IPS DF 6.9 (cell line): Measurements from ENCODE around the gene FABP7.

Source experiments
- DNase-seq: peaks from one replicate; pipeline ENCODE4 v3.0.0-alpha.2; 2013; ENCODE audit warnings: low read depth, low spot score
- H3K27ac ChIP-seq: one replicate; pipeline ENCODE4 v1.5.1; 2013; ENCODE audit warnings: low read length, control low read depth
- H3K27me3 ChIP-seq: 2 replicates; pipeline ENCODE4 v1.6.1; 2013; ENCODE audit warnings: mild to moderate bottlenecking, low read length; ENCODE audit not compliant: control insufficient read depth, insufficient read depth
- H3K36me3 ChIP-seq: 2 replicates; pipeline ENCODE4 v1.6.1; 2013; ENCODE audit warnings: low read length; ENCODE audit not compliant: control insufficient read depth, insufficient read depth
- H3K4me1 ChIP-seq: 2 replicates; pipeline ENCODE4 v1.6.1; 2013; ENCODE audit warnings: low read length; ENCODE audit not compliant: control insufficient read depth, insufficient read depth
- H3K4me3 ChIP-seq: 2 replicates; pipeline ENCODE4 v1.5.1; 2013; ENCODE audit warnings: mild to moderate bottlenecking, low read length
- H3K9me3 ChIP-seq: 2 replicates; pipeline ENCODE4 v1.6.1; 2013; ENCODE audit warnings: low read length, inconsistent platforms; ENCODE audit not compliant: control insufficient read depth, insufficient read depth
- WGBS: extraction: QIAGEN DNeasy Blood & Tissue Kit; methylation state at CpG from one replicate; pipeline ENCODE4 v1.1.7; 2013; ENCODE audit warnings: mixed read lengths, missing lambda C conversion rate; ENCODE audit not compliant: insufficient read length, insufficient coverage; 5-methylcytosine and 5-hydroxymethylcytosine counted together

Gene FABP7

GRCh38 chr6:122755901-122756300 is 23.6 kb upstream of the FABP7 start:
- no CpG with 5 or more reads among the region's 9 CpGs for WGBS
- DNase-seq, result no peak
- Histone ChIP-seq H3K4me1 (no peaks in the 10 kb centered on the region), H3K9me3 (no peaks in the 10 kb centered on the region), H3K36me3 (no peaks in the 10 kb centered on the region), H3K4me3 (no peak overlapping the region), H3K27me3 (no peaks in the 10 kb centered on the region; the same call in 1 of the 2 replicates), H3K27ac (no peak overlapping the region)

- no CpG with 5 or more reads among the region's 1 CpG for WGBS
- no peaks in the 10 kb centered on the region; the same call in 1 of the 2 replicates for H3K27me3 ChIP-seq
- no peaks in the 10 kb centered on the region for H3K4me1 ChIP-seq
- H3K4me3 ChIP-seq, result no peak overlapping the region
- H3K9me3 ChIP-seq, result no peaks in the 10 kb centered on the region
- no peak overlapping the region for H3K27ac ChIP-seq
- no peak for DNase-seq
- no peaks in the 10 kb centered on the region for H3K36me3 ChIP-seq
Observed at GRCh38 chr6:122758927-122759334, 20.6 kb upstream of the FABP7 start.

GRCh38 chr6:122760330-122760729 is 19.2 kb upstream of the FABP7 start:
- Histone ChIP-seq H3K27me3 (no peaks in the 10 kb centered on the region; the same call in 1 of the 2 replicates), H3K9me3 (no peaks in the 10 kb centered on the region), H3K27ac (no peak overlapping the region), H3K36me3 (no peaks in the 10 kb centered on the region), H3K4me1 (no peaks in the 10 kb centered on the region), H3K4me3 (no peak overlapping the region)
- DNase-seq, result no peak

GRCh38 chr6:122766256-122766655 is 13.3 kb upstream of the FABP7 start:
- no peak for DNase-seq
- no peaks in the 10 kb centered on the region for H3K9me3 ChIP-seq
- no peaks in the 10 kb centered on the region for H3K4me1 ChIP-seq
- H3K4me3 ChIP-seq, result no peak overlapping the region
- H3K36me3 ChIP-seq, result no peaks in the 10 kb centered on the region
- no peaks in the 10 kb centered on the region for H3K27me3 ChIP-seq
- no peak overlapping the region for H3K27ac ChIP-seq

GRCh38 chr6:122770835-122771601 is 8.5 kb upstream of the FABP7 start:
- Histone ChIP-seq H3K4me3 (no peak overlapping the region), H3K9me3 (no peaks in the 10 kb centered on the region), H3K27ac (no peak overlapping the region), H3K27me3 (no peaks in the 10 kb centered on the region), H3K4me1 (no peaks in the 10 kb centered on the region), H3K36me3 (no peaks in the 10 kb centered on the region)
- no peak for DNase-seq
- WGBS, result no CpG with 5 or more reads among the region's 1 CpG

GRCh38 chr6:122772724-122773415 is 6.6 kb upstream of the FABP7 start:
- Histone ChIP-seq H3K27me3 (no peaks in the 10 kb centered on the region), H3K27ac (no peak overlapping the region), H3K4me3 (no peak overlapping the region), H3K36me3 (no peaks in the 10 kb centered on the region), H3K4me1 (no peaks in the 10 kb centered on the region), H3K9me3 (no peaks in the 10 kb centered on the region)
- WGBS, result no CpG with 5 or more reads among the region's 3 CpGs
- DNase-seq, result no peak

GRCh38 chr6:122775975-122776374 is 3.5 kb upstream of the FABP7 start:
- peaks cover 3% of the 10 kb centered on the region for H3K4me1 ChIP-seq
- H3K27ac ChIP-seq, result no peak overlapping the region
- H3K4me3 ChIP-seq, result no peak overlapping the region
- no peaks in the 10 kb centered on the region for H3K36me3 ChIP-seq
- H3K9me3 ChIP-seq, result no peaks in the 10 kb centered on the region
- DNase-seq, result no peak
- no peaks in the 10 kb centered on the region for H3K27me3 ChIP-seq

- Histone ChIP-seq H3K27me3 (no peaks in the 10 kb centered on the region), H3K4me1 (peaks cover 3% of the 10 kb centered on the region), H3K9me3 (no peaks in the 10 kb centered on the region), H3K27ac (no peak overlapping the region), H3K4me3 (no peak overlapping the region), H3K36me3 (no peaks in the 10 kb centered on the region)
- no CpG with 5 or more reads among the region's 5 CpGs for WGBS
- DNase-seq, result no peak
Observed at GRCh38 chr6:122778302-122778701, 1.2 kb upstream of the FABP7 start.

- DNase-seq, result peak; percentile 52
- Histone ChIP-seq H3K4me3 (no peak overlapping the region), H3K36me3 (no peaks in the 10 kb centered on the region), H3K27ac (no peak overlapping the region), H3K4me1 (peaks cover 3% of the 10 kb centered on the region), H3K9me3 (no peaks in the 10 kb centered on the region), H3K27me3 (no peaks in the 10 kb centered on the region)
- no CpG with 5 or more reads among the region's 13 CpGs for whole genome bisulfite sequencing
Observed at GRCh38 chr6:122778985-122779661, 393 bp upstream of the FABP7 start.

- no peak overlapping the region for H3K4me3 ChIP-seq
- peaks cover 3% of the 10 kb centered on the region for H3K4me1 ChIP-seq
- no CpG with 5 or more reads among the region's 5 CpGs for WGBS
- H3K27ac ChIP-seq, result no peak overlapping the region
- no peaks in the 10 kb centered on the region for H3K27me3 ChIP-seq
- H3K9me3 ChIP-seq, result no peaks in the 10 kb centered on the region
- no peaks in the 10 kb centered on the region for H3K36me3 ChIP-seq
- DNase-seq, result no peak
Observed at GRCh38 chr6:122780114-122780513, 598 bp downstream of the FABP7 start.
